ENCODE data around the gene DPF1.
"Not testable (repeated sequence)": the region's sequence is repeated elsewhere in the genome, so short reads cannot be mapped to it uniquely, and the experiment has no call there.

Gene DPF1

GRCh38 chr19:38224014-38224862 is at the start of gene DPF1:
TSS of gene DPF1 (minus strand) at chr19:38224222. CDS start at chr19:38224142, 80 bp downstream.
- DNase-seq, result peak; percentile 32

GRCh38 chr19:38273499-38273898 is 49.5 kb upstream of the DPF1 start:
- DNase-seq, result no peak

DNA sequence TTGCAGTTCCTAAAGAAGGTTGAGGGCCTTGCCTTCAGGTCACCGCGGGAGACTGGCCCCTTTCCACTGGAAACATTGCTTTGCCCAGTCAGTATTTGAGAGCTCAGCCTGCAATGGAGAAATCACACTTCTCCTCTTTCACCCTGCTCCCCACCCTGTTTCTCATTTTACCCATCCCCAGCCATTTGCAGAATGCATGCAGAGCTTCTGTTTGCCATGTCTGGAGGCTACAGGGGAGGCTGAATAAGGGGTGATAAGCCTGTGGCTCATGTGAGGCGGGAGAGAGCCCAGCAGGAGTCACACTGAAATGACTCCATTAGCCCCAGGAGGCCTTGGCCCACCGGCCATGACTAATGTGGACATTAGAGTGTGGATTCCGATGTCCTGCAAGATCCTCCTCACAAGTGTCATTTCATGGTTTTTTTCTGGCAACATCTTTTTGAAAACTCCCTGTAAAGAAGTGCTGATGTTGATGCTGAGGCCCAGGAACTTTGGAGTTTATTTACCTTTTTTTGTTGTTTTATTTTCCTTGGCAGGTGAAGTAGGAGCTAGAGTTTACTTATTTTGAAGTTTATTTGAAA is 46.7 kb upstream of the DPF1 start:
- DNase-seq, result no peak

DNA sequence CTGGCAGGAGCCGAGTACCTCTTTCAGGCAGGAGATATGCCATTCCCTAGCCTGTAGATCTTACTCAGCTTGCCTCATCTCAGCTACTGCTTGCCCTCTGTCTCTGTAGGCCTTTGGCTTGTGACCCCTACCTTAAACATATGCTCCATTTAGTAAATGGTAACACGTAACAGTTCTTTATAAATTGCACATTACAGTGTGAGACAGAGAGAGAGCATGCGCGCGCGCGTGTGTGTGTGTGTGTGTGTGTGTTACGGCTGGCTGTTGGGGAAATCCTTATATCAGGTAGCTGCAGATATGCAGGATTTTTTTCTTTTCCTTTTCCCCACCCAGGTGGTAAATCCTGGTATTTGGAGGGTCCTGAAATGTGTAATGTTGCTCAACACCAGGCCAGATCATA is 44.5 kb upstream of the DPF1 start:
- no peak for DNase-seq

GRCh38 chr19:38267761-38268483 is 43.9 kb upstream of the DPF1 start:
- no peak for DNase-seq

- DNase-seq, result no peak
These were observed 43.1 kb upstream of the DPF1 start for GRCh38 chr19:38266981-38267597.

DNA sequence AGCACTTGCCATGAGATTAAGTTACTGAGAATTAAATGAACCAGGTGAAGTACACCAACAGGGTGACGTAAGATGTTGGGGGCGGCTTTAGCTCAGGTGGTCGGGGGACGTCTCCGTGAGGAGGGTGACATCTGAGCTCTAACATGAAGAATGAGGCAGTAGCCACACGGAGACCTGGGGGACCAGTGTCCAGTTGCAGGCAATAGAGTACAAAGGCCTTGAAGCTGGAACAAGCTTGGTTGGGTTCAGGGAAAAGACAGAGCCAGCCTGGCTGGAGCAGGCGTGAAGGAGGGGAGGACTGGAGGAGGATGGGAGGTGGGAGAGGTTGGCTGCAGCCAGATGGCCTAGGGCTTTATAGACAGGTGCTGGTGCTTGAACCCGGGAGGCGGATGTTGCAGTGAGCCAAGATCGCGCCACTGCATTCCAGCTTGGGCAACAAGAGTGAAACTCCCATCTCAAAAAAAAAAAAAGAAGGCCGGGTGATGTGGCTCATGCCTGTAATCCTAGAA is 42.0 kb upstream of the DPF1 start:
- no peak for DNase-seq

- peak; percentile 32 for DNase-seq
These were observed 41.3 kb upstream of the DPF1 start for GRCh38 chr19:38265213-38265861.

- DNase-seq, result peak; percentile 7
These were observed 40.6 kb upstream of the DPF1 start, which contains the start of gene SPINT2 for GRCh38 chr19:38264486-38265212. TSS of gene SPINT2 (plus strand) at chr19:38264573. CDS start at chr19:38264893, 320 bp downstream.

GRCh38 chr19:38263689-38264485 is 39.9 kb upstream of the DPF1 start:
- peak; percentile 83 for DNase-seq

DNA sequence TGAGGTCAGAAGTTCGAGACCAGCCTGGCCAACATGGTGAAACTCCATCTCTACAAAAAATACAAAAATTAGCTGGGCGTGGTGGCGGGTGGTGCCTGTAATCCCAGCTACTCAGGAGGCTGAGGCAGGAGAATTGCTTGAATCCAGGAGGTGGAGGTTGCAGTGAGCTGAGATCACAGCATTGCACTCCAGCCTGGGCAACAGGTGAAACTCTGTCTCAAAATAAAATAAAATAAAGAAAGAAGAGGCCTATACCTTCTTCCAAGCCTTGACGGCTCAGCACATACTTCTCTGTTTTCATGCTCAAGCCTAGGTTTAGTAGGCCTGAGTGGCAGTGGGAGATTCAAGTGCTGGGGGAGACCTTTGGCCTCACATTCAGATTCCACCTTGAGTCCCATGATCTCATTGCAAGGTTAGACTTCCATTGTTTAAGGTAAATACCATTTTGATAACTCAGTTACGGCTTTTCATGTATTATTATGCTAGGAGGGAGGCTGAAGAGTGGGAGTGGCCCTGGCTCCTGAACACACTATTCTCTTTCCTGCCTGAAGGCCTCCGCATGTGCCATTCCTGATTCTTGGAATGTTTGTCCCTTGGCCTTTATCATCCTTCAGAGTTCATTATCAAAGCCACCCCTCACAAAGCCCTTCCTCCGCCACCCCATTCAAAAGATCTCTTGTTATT is 38.7 kb upstream of the DPF1 start:
- no peak for DNase-seq

DNA sequence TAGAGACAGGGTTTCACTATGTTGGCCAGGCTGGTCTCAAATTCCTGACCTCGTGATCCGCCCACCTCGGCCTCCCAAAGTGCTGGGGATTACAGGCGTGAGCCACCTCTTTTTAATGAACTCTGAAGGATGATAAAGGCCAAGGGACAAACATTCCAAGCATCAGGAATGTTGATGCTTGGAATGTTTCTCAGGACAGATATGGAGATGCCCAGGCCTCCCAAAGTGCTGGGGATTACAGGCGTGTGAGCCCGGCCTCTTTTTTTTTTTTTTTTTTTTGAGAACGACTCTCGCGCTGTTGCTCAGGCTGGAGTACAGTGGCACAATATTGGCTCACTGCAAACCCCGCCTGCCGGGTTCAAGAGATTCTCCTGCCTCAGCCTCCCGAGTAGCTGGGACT is 37.9 kb upstream of the DPF1 start:
- DNase-seq, result not testable (repeated sequence)

- DNase-seq, result no peak
These were observed 31.5 kb upstream of the DPF1 start for GRCh38 chr19:38255383-38256014.

DNA sequence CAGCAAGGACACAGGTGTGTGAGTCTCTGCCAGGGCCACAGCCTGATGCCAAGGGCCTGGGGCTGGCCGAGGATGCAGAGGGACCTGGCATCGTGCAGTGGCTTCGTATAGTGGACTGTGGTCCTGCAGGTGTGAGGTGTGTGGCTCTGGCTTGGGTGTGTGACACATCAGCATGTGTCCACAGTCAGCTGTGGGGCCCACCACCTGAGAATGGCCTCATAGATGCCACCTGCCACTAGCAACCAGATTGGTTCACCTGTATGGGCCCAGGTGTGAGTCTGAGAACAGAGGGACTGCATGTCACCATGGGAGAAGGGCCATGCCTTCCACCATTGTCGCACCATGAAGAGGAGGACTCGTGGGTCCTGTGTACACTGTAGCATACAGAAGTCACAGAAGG is 29.8 kb upstream of the DPF1 start:
- DNase-seq, result no peak

GRCh38 chr19:38252941-38253691 is 29.1 kb upstream of the DPF1 start:
- no peak for DNase-seq

GRCh38 chr19:38252385-38252784 is 28.4 kb upstream of the DPF1 start:
- no peak for DNase-seq

DNA sequence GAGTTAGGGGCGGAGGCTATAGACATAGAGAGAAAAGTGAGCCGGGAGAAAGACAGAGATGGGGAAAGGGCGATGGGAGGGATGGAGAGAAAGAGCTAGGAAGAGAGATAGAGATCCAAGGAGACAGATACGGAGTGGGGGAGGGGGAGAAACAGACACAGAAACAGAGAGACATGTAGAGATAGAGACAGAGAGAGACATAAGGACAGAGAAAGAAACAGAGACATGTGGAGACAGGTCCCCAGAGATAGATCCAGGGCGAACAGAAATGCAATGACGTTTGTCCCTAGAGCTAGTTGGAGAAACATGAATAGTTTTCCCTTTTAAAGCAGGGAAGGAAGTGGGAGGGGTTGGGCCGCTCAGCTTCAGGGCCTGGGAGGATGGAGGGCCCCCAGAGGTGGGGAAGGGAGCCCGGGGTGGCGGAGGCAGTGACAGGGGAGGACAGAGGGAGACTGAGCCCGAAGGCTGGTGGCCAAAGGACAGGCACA is 27.6 kb upstream of the DPF1 start:
- no peak for DNase-seq

- no peak for DNase-seq
These were observed 27.0 kb upstream of the DPF1 start for GRCh38 chr19:38250821-38251563.
